ENCODE data around the gene FUT8. TPM values are rescaled to one million over a fixed set of nuclear protein-coding genes. Genes with fewer than 3 reads are reported as not detected.

Gene FUT8
- total and polyA plus RNA-seq, 9 donors, result 18.1 to 51.1 (median 27.4) TPM

DNA sequence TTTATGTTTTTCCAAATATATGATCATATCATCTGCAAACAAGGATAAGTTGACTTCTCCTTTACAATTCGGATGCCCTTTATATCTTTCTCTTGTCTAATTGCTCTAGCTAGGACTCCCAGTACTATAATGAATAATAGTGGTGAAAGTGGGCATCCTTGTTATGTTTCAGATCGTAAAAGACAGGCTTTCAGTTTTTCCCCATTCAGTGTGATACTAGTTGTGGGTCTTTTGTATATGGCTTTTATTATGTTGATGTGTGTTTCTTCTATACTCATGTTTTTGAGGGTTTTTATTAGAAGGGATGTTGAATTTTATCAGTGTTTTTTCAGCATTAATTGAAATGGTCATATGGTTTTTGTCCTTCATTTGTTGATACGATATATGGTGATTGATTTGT is 97.3 kb downstream of the FUT8 start:
- H3K27me3 ChIP-seq, result no peaks in the 10 kb centered on the region
- no peak overlapping the region for H3K27ac ChIP-seq
- H3K4me3 ChIP-seq, result no peak overlapping the region
- WGBS, 3 donors, result 95 to 99% (median 96%) methylated on average over 3 of the region's 3 CpGs
- no peaks in the 10 kb centered on the region for H3K36me3 ChIP-seq
- no peak for TF ChIP-seq POLR2A (IDR thresholded peaks at IDR 0.05)
- no peak for TF ChIP-seq EP300 (IDR thresholded peaks at IDR 0.05)
- TF ChIP-seq, protein P1, sequence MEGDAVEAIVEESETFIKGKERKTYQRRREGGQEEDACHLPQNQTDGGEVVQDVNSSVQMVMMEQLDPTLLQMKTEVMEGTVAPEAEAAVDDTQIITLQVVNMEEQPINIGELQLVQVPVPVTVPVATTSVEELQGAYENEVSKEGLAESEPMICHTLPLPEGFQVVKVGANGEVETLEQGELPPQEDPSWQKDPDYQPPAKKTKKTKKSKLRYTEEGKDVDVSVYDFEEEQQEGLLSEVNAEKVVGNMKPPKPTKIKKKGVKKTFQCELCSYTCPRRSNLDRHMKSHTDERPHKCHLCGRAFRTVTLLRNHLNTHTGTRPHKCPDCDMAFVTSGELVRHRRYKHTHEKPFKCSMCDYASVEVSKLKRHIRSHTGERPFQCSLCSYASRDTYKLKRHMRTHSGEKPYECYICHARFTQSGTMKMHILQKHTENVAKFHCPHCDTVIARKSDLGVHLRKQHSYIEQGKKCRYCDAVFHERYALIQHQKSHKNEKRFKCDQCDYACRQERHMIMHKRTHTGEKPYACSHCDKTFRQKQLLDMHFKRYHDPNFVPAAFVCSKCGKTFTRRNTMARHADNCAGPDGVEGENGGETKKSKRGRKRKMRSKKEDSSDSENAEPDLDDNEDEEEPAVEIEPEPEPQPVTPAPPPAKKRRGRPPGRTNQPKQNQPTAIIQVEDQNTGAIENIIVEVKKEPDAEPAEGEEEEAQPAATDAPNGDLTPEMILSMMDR (IDR thresholded peaks at IDR 0.05), result no peak
- DNase-seq, result no peak
- H3K9me3 ChIP-seq, result no peaks in the 10 kb centered on the region
- intact Hi-C loops (cut with DNase I), result no loop called here
- no peaks in the 10 kb centered on the region for H3K4me1 ChIP-seq (ENCODE audit: insufficient read depth)

DNA sequence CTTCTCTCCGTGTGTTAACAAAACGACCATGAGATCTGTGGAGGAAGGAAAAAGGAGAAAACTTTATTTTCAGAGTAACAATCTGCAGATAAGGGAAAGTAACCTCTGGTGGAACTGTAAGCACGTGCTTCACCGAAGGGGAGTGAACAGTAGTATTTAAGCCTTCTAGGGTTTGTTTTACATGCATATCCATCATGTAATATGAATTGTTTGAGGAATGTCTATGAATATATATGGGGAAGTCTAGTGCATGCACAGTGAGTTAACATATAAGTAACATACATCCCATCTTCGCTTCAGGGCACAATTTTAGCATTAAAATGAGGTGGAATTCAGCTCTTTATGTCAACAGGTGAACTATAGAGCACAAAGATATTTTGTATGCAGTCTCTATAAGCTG is 101.1 kb downstream of the FUT8 start:
- Histone ChIP-seq H3K9me3 (no peaks in the 10 kb centered on the region), H3K4me1 (ENCODE audit: insufficient read depth) (no peaks in the 10 kb centered on the region), H3K27ac (no peak overlapping the region), H3K36me3 (no peaks in the 10 kb centered on the region), H3K4me3 (no peak overlapping the region), H3K27me3 (no peaks in the 10 kb centered on the region)
- WGBS, 3 donors, result 90 to 92% (median 91%) methylated on average over 5 of the region's 5 CpGs
- TF ChIP-seq EP300 (IDR thresholded peaks at IDR 0.05), result no peak
- no peak for DNase-seq
- intact Hi-C loops (cut with DNase I), result no loop called here

DNA sequence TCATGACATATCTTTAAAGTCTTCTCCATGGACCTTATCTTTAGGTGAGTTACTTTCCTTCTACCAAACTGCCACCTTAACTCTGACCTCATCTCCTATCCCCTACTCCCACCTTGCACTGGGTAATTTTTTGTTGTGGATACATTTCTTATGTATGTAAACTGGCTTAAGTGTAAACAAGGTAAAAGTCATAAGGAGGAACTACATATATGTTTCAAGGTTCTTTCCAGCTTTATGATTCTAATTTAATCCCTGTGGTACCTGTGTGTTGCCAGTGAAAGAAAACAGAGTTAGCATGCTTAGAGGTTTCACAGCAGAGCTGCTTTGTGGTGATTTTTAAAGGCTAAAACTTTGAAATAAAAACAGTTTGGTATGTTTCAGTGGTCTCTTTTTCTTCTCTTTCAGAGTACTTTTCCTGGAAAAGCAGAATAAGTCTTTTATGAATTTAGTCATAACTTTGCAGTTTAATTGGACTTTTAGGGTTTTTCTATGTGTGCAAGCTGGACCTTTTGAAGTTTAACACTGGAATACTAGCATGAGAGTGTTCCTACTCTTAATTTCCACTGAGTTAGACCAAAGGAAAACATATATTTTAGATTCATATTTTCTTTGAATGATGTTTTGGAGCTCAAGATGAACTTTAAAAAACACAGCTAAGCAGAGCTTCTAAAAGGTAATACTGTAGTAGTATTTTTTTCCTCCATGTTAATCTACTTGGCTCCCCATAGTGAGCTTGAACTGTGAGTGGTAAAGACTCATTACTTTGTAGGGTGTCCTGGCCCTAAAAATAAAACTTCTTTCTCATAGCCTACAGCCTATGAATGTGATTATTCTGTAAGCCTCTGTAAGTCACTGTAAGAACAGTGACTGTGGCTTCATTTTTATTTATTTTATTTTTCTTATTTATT is 105.4 kb downstream of the FUT8 start:
- no peaks in the 10 kb centered on the region for H3K9me3 ChIP-seq
- no peaks in the 10 kb centered on the region for H3K36me3 ChIP-seq
- no peak overlapping the region for H3K27ac ChIP-seq
- H3K4me3 ChIP-seq, result no peak overlapping the region
- no peaks in the 10 kb centered on the region for H3K27me3 ChIP-seq
- TF ChIP-seq POLR2A (IDR thresholded peaks at IDR 0.05), result no peak
- intact Hi-C loops (cut with DNase I), result no loop called here
- no peak for DNase-seq
- H3K4me1 ChIP-seq (ENCODE audit: insufficient read depth), result no peaks in the 10 kb centered on the region

DNA sequence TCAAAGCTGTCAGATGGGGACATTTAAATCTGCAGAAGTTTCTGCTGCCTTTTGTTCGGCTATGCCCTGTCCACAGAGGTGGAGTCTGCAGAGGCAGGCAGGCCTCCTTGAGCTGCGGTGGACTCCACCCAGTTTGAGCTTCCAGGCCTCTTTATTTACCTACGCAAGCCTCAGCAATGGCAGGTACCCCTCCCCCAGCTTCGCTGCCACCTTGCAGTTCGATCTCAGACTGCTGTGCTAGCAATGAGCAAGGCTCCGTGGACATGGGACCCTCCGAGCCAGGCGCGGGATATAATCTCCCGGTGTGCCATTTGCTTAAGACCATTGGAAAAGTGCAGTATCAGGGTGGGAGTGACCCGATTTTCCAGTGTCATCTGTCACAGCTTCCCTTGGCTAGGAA is 115.5 kb downstream of the FUT8 start:
- Histone ChIP-seq H3K4me1 (ENCODE audit: insufficient read depth) (no peaks in the 10 kb centered on the region), H3K4me3 (no peak overlapping the region), H3K27me3 (no peaks in the 10 kb centered on the region), H3K9me3 (no peaks in the 10 kb centered on the region), H3K27ac (no peak overlapping the region), H3K36me3 (no peaks in the 10 kb centered on the region)
- intact Hi-C loops (cut with DNase I), result no loop called here
- 96 to 98% (median 97%) methylated on average over 11 of the region's 11 CpGs for WGBS, 3 donors
- no peak for DNase-seq
- TF ChIP-seq EP300 (IDR thresholded peaks at IDR 0.05), result no peak
- TF ChIP-seq, protein P1 (IDR thresholded peaks at IDR 0.05), result no peak
- no peak for TF ChIP-seq POLR2A (IDR thresholded peaks at IDR 0.05)

DNA sequence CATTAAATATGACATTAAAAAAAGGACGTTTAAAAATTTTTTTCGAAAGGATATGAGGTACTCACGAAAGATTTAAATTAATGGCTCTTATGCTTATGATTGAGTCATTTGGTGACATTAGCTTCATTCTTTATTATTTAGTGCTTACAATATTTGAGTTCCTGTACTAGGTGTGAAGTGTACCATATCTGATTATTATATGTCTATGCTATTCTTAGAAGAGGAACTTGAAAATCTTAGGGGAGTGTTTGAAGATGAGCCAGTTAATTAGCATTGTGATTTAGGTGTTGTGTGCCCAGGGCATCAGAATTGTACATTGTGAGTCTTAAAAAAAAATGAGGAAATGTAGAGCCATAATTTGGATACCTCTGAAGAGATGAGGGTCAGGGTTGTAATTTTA is 118.6 kb downstream of the FUT8 start:
- Histone ChIP-seq H3K36me3 (no peaks in the 10 kb centered on the region), H3K27me3 (no peaks in the 10 kb centered on the region), H3K4me1 (ENCODE audit: insufficient read depth) (no peaks in the 10 kb centered on the region), H3K27ac (no peak overlapping the region), H3K4me3 (no peak overlapping the region), H3K9me3 (no peaks in the 10 kb centered on the region)
- intact Hi-C loops (cut with DNase I), result no loop called here
- TF ChIP-seq, protein P1 (IDR thresholded peaks at IDR 0.05), result no peak
- TF ChIP-seq POLR2A (IDR thresholded peaks at IDR 0.05) (no peak), EP300 (IDR thresholded peaks at IDR 0.05) (no peak)
- WGBS, 3 donors, result 94 to 96% (median 95%) methylated on average over 3 of the region's 3 CpGs
- DNase-seq, result no peak
